Right kidney (tissue), 1 donor: ENCODE data around the gene BTLA.
"Not testable (repeated sequence)": the region's sequence is repeated elsewhere in the genome, so short reads cannot be mapped to it uniquely, and the experiment has no call there.

Experiments used
- DNase-seq: peaks from one replicate; pipeline ENCODE4 v3.0.0-alpha.2; 2016

BTLA gene

GRCh38 chr3:112491373-112491772, 7.9 kb downstream of the BTLA start:
- DNase-seq: no peak

GRCh38 chr3:112489674-112490479, 9.4 kb downstream of the BTLA start:
- DNase-seq: no peak

- no peak for DNase-seq
Observed at GRCh38 chr3:112486811-112487505, 12.3 kb downstream of the BTLA start.

GRCh38 chr3:112484352-112484751, 14.9 kb downstream of the BTLA start:
- no peak for DNase-seq

GRCh38 chr3:112482675-112483074, 16.6 kb downstream of the BTLA start:
- no peak for DNase-seq

DNA sequence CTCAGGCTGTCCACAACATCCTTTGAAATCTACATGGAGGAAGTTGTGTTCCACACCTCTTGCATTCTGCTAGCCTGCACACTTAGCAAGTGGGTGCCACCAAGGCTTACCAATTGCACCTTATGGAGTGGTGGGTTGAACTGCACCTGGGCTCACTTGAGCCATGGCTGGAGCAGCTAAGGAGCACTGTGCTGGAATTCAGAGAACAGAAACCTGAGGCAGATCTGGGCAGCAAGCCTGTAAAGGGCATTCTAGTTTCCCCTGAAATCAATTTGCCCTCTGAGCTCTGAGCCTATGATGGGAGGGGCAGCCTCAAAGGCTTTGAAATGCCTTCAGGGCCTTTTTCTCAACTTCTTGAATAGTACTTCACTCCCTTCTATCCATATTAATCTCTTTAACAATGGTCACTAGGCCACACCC, 18.0 kb downstream of the BTLA start:
- DNase-seq: no peak

DNA sequence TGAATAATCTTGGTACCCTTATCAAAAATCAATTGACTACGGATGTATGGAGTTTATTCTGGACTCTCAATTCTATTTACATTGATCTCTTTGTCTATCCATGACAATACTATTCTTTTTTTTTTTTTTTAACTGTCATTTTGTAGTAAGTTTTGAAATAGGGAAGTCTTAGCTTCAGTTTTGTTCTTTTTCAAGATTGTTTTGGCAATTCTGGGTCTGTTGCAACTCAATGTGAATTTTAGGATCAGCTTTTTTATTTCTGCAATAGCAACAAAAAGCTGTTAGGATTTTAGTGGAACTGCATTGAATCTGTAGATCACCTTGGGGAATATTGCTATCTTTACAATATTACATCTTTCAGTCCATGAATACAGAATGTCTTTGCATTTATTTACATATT, 21.4 kb downstream of the BTLA start:
- no peak for DNase-seq

DNA sequence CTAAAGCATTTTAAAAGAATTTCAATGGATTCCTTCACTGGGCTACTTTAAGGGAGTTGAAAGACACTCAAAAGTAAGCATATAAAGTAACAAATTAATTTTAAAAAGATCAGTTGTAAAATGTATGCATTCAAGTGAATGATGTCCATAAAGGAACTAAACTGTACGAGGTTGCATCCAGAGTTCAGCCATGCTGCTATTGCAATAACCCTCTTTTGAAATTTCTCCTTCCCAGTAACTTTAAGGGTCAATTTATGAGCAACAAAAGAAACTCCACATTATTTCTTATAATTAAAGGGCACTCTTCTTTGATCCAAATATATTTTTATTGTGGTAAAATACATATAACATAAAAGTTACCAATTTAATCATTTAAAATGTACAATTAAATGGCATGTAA, 22.9 kb downstream of the BTLA start:
- no peak for DNase-seq

DNA sequence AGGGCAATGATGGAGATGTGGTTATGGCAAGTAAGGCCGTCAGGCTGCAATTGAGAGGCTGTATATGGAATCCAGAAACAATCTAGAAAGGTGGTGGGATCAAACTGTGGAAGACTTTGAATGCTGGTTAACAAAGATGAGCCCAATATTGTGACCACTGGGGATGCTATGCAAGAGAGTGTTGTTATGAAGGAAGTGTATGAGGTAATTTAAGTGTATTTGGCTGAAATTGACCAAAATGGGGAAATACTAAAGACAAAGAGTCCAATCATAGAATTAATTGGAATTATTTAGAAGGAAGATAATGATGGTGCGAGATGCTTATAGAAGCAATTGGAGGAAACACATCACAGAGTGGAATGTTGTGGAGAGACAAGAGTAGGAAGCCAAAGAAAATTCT, 24.5 kb downstream of the BTLA start:
- DNase-seq: no peak

DNA sequence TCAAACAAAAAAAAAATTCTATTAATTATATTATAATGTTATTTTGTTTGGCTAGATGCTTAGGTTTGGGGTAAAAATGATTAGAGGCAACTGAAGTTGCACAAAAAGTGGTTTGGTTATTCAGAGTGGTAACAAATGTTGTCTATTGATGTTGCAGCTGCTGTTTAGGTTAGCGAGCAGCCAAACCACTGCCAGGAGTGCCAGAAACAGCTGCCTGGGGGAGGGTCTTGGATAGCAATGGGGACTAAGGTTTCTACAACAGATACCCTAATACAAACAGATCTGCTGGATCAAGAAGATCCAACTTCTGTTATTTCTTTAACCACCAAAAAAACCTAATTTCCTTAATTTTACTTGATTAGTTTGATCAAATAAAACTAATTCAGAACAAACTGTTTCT, 26.6 kb downstream of the BTLA start:
- DNase-seq: no peak

DNA sequence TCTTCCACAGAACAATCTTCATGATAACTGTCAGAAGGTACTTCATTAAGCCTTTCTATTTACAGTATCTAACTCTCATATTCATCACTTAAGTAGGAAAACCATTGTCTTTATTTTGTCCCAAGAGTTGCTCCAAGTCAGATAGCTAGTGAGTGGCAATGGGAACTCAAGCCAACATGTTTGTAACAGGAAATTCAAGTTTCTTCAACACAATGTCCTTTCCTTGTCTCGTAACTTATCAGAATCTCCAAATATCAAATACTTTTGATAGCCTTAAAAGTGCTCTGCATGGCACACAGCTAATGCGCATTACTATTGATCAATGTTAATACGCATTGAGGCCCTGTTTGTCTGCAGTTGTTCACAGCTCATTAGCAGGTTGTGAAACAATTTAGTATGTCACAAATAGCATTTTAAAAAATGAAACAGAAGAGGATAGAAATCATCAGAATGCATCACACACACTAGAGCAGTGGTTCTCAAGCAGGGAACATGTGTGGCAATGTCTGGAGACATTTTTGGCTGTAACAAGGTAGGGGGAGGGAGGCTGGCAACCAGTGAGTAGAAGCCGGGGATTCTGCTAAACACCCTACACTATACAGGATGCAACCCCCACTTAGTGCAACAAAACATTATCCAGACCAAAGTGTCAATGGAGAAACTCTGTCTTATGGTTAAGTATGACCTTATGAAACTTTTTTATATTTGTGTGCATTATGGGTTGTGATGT, 27.5 kb downstream of the BTLA start:
- no peak for DNase-seq

GRCh38 chr3:112470788-112471187, 28.5 kb downstream of the BTLA start:
- DNase-seq: no peak

DNA sequence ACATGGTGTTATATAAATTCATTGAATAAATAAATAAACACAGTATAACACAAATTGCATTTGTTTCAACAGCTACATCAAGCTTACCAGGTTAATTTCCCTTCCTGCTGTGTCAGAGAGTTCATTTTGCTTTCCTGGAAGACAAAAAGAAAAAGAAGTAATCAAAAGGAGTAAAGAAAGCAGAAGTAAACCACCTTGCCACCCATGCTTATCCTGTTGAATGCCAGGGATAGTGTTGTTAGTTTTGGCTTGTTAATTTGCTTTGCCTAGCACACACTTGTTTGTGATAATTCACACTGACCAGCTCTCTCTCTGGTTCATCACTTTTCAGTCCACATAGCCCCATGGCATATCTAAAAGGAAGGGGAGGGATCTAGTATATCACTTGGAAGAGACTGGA, 29.6 kb downstream of the BTLA start:
- no peak for DNase-seq

- no peak for DNase-seq
Observed at GRCh38 chr3:112467539-112467938, 31.7 kb downstream of the BTLA start.

DNA sequence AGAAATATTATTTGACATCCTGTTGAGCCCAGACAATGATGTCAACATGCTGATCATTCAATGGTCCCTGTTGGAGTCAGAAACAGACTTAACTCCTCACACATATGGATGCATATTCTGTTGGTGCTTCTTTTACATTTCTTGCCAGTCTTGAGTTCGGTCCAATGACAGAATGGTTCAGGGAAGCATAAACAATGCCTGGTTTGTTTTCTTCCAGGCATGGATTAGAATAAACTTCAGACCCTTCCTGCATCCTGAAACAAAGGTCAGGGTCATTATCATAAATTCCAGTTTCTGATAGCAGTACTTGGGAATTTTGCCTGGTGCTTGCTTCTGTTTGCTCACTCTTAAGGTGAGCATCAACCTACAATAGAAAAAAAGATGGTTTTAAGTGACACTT, 33.3 kb downstream of the BTLA start:
- no peak for DNase-seq

GRCh38 chr3:112464264-112464663, 35.0 kb downstream of the BTLA start:
- no peak for DNase-seq

GRCh38 chr3:112463250-112463649, 36.0 kb downstream of the BTLA start:
- no peak for DNase-seq

DNA sequence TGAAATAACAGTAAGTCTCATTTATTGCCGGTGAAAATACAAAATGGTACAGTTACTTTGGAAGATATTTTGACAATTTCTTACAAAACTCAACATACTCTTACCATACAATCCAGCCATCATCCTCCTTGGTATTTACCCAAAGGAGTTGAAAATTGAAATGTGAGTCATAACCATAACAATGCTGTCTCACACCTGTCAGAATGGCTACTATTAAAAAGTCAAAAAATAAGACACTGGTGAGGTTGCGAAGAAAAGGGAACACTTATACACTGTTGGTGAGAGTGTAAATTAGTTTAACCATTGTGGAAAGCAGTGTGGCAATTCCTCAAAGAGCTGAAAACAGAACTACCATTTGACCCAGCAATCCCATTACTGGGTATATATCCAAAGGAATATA, 37.5 kb downstream of the BTLA start:
- not testable (repeated sequence) for DNase-seq

DNA sequence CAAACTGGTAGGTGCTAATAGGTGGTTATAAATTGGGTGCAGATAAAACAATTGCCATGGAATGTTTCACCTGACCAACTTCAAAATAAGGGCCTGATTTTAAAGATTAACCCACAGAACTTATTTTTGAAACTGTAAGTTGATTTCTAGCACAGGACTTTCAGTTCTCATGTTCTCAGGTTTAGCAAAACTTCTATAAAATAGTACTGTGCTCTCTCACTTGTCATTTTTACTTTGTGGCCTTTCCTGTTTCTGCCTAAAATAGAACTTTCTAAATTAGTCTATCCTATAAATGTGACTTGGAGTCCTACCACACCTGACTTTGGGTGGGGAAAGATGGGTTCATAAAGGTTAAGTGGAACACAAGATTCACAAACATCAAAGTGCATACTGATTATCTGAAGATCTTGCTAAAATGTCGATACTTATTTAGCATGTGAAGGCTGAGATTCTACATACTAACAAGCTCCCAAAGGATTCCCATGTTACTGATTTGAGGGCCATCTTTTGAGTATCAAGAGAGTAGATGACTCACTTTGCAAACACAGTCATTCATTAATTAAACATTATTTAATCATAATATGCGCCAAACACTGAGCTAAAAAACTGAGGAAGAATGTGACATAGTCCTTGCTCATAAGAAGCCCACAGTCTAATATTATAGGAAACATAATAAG, 38.6 kb downstream of the BTLA start:
- DNase-seq: no peak

DNA sequence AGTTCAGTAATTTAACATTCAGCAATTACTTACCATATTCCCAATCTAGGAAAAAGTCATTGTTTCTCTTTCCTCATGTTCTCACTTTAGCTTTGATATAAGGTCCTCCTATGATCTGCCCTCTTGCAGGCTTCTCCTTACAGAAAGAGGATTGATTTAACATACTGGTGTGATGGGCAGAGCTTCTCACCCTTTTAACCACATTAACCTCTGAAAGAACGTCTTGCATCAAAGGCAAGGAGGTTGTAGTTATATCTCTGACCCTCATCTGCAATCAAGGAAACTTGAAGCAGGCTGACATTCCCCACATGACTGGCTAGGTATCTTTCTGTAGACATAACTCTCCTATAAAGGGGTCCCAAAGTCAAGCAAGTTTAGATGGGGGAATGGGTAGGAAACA, 39.5 kb downstream of the BTLA start:
- DNase-seq: no peak

DNA sequence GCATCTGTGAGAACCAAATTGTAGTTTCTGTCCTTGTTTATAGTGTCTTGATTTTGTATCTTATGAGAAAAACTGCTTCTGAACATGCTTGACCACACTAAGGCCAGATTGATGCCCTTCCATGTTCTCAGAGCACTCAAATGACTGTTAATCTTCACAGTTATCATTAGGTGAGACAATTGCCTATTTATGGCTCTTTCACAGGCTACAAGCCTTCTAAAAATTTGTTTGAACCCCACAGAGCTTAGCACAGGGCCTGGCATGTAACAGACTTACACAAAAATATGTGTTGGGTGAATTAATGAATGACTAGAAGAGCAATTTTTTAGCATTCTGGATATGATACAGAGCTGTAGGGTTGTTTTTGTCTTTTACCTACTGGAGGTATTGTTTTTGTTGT, 43.1 kb downstream of the BTLA start:
- no peak for DNase-seq

- no peak for DNase-seq
Observed at GRCh38 chr3:112448939-112449338, 50.3 kb downstream of the BTLA start.

GRCh38 chr3:112446343-112446742, 52.9 kb downstream of the BTLA start:
- DNase-seq: no peak
